SU-DHL-6 (cell line): ENCODE measurements around the gene CANT1.

Source experiments
- H2AFZ ChIP-seq: fragments of 200-600 bp; sonication (generic); 2 replicates; pipeline ENCODE4 v1.6.1; 2014; ENCODE audit warnings: low read depth, mild to moderate bottlenecking, moderate library complexity, mixed read lengths, antibody characterized with exemption, low read length; ENCODE audit not compliant: severe bottlenecking
- H3F3A ChIP-seq: fragments of 200-600 bp; shearing (Covaris generic); 2 replicates; pipeline ENCODE4 v1.6.0; 2016; ENCODE audit warnings: antibody characterized with exemption, mild to moderate bottlenecking; ENCODE audit not compliant: insufficient read depth
- H3K27ac ChIP-seq: fragments of 200-600 bp; sonication (generic); 2 replicates; pipeline ENCODE4 v1.5.1; 2016; ENCODE audit warnings: low read depth, mild to moderate bottlenecking, low read length, moderate library complexity, mixed read lengths
- H3K27me3 ChIP-seq: fragments of 200-600 bp; sonication (generic), shearing (Covaris generic); 2 replicates; pipeline ENCODE4 v1.6.0; 2014; ENCODE audit warnings: mild to moderate bottlenecking, low read length
- H3K36me3 ChIP-seq: fragments of 200-600 bp; sonication (generic); 2 replicates; pipeline ENCODE4 v1.6.1; 2014; ENCODE audit warnings: mild to moderate bottlenecking, low read length, mixed read lengths
- H3K4me2 ChIP-seq: fragments of 300-600, 200-600 bp; shearing (Covaris generic), sonication (generic); 2 replicates; pipeline ENCODE4 v1.6.0; 2014; ENCODE audit warnings: low read length, low read depth, mild to moderate bottlenecking; ENCODE audit not compliant: poor library complexity, severe bottlenecking
- H3K4me3 ChIP-seq: fragments of 200-600 bp; sonication (generic); 2 replicates; pipeline ENCODE4 v1.5.1; 2014; ENCODE audit warnings: antibody characterized with exemption, low read length, mild to moderate bottlenecking, mixed read lengths; ENCODE audit not compliant: insufficient read depth, poor library complexity, severe bottlenecking
- H3K79me2 ChIP-seq: fragments of 200-600 bp; sonication (generic); 2 replicates; pipeline ENCODE4 v1.6.1; 2014; ENCODE audit warnings: mild to moderate bottlenecking, low read length, moderate library complexity; ENCODE audit not compliant: insufficient read depth
- H3K9ac ChIP-seq: fragments of 200-600 bp; sonication (generic); 2 replicates; pipeline ENCODE4 v1.7.0; 2014; ENCODE audit warnings: mild to moderate bottlenecking, low read length
- H3K9me2 ChIP-seq: fragments of 200-600 bp; sonication (generic); replicated peaks from 2 replicates; pipeline ENCODE4 v1.6.1; 2014; ENCODE audit warnings: low read length; ENCODE audit not compliant: insufficient read depth
- H3K9me3 ChIP-seq: fragments of 200-600 bp; sonication (generic); 2 replicates; pipeline ENCODE4 v1.6.1; 2014; ENCODE audit warnings: low read length, mixed read lengths; ENCODE audit not compliant: insufficient read depth
- H4K20me1 ChIP-seq: fragments of 200-600 bp; sonication (generic); 2 replicates; pipeline ENCODE4 v1.6.1; 2014; ENCODE audit warnings: low read depth, mild to moderate bottlenecking, antibody characterized with exemption, low read length, moderate library complexity, mixed read lengths
- CTCF ChIP-seq: fragments of 200-600 bp; sonication (generic); IDR thresholded peaks from one replicate; pipeline ENCODE4 v1.5.1; 2017; ENCODE audit warnings: antibody characterized with exemption, mild to moderate bottlenecking, low read length, moderate library complexity; ENCODE audit not compliant: insufficient read depth, poor library complexity, severe bottlenecking
- EZH2phosphoT487 ChIP-seq: fragments of 200-600 bp; sonication (generic), shearing (Covaris generic); conservative IDR thresholded peaks from 2 replicates; pipeline ENCODE4 v1.6.1; 2018; ENCODE audit warnings: mild to moderate bottlenecking, antibody characterized with exemption, low read length, moderate library complexity, mixed read lengths

Gene CANT1

GRCh38 chr17:79029327-79030009 lies 19.9 kb upstream of the CANT1 start:
- no peaks in the 10 kb centered on the region for H3K9me2 ChIP-seq
- H3K4me3 ChIP-seq: no peak overlapping the region
- H3K4me2 ChIP-seq: no peak overlapping the region
- TF ChIP-seq EZH2phosphoT487: no peak
- TF ChIP-seq CTCF: no peak
- no peak overlapping the region for H2AFZ ChIP-seq
- no peaks in the 10 kb centered on the region for H3K79me2 ChIP-seq
- H4K20me1 ChIP-seq: no peaks in the 10 kb centered on the region
- no peaks in the 10 kb centered on the region for H3K36me3 ChIP-seq
- no peaks in the 10 kb centered on the region for H3F3A ChIP-seq
- H3K9ac ChIP-seq: no peak overlapping the region
- no peaks in the 10 kb centered on the region for H3K27me3 ChIP-seq
- no peak overlapping the region for H3K27ac ChIP-seq
- no peaks in the 10 kb centered on the region for H3K9me3 ChIP-seq

- Histone ChIP-seq H3K4me3 (no peak overlapping the region), H3K79me2 (no peaks in the 10 kb centered on the region), H4K20me1 (no peaks in the 10 kb centered on the region), H3K9me3 (no peaks in the 10 kb centered on the region), H3K4me2 (no peak overlapping the region), H3K27me3 (no peaks in the 10 kb centered on the region), H3K9ac (no peak overlapping the region), H3F3A (no peaks in the 10 kb centered on the region), H2AFZ (no peak overlapping the region), H3K36me3 (no peaks in the 10 kb centered on the region), H3K9me2 (no peaks in the 10 kb centered on the region), H3K27ac (no peak overlapping the region)
- TF ChIP-seq CTCF: no peak
- TF ChIP-seq EZH2phosphoT487: no peak
Measured at GRCh38 chr17:79028496-79029326, 19.1 kb upstream of the CANT1 start.

GRCh38 chr17:79027925-79028491 lies 18.4 kb upstream of the CANT1 start:
- H2AFZ ChIP-seq: no peak overlapping the region
- H3K27ac ChIP-seq: no peak overlapping the region
- no peaks in the 10 kb centered on the region for H3K9me2 ChIP-seq
- no peak overlapping the region for H3K9ac ChIP-seq
- H3K36me3 ChIP-seq: no peaks in the 10 kb centered on the region
- no peaks in the 10 kb centered on the region for H4K20me1 ChIP-seq
- H3F3A ChIP-seq: no peaks in the 10 kb centered on the region
- H3K4me2 ChIP-seq: no peak overlapping the region
- H3K4me3 ChIP-seq: no peak overlapping the region
- H3K27me3 ChIP-seq: no peaks in the 10 kb centered on the region
- no peaks in the 10 kb centered on the region for H3K79me2 ChIP-seq
- H3K9me3 ChIP-seq: no peaks in the 10 kb centered on the region
- TF ChIP-seq CTCF (no peak), EZH2phosphoT487 (no peak)
